ENCODE results near the gene CYP4V2. TPM values are rescaled to one million over a fixed set of nuclear protein-coding genes. Genes with fewer than 3 reads are reported as not detected.

CYP4V2 gene
- total RNA-seq, 1 donor from 2014 or later = 4.5 TPM

- peaks cover 28% of the 10 kb centered on the region for H3K27me3 Mint-ChIP-seq (ENCODE audit: low read depth)
- no peak overlapping the region for H3K4me3 Mint-ChIP-seq
- H3K27ac Mint-ChIP-seq = no peak overlapping the region
- no peaks in the 10 kb centered on the region for H3K36me3 Mint-ChIP-seq
- no peaks in the 10 kb centered on the region for H3K9me3 Mint-ChIP-seq
- no peak for DNase-seq (ENCODE audit: low spot score in 2 of 2, unreplicated experiment in 2 of 2)
- H3K4me1 Mint-ChIP-seq = peaks cover 4% of the 10 kb centered on the region
- TF ChIP-seq CTCF (IDR thresholded peaks at IDR 0.05; ENCODE audit: unreplicated experiment) = no peak
These were observed 63.8 kb downstream of the CYP4V2 start for GRCh38 chr4:186255122-186255521.

- no peak for DNase-seq (ENCODE audit: low spot score in 2 of 2, unreplicated experiment in 2 of 2)
- no peak for TF ChIP-seq CTCF (IDR thresholded peaks at IDR 0.05; ENCODE audit: unreplicated experiment)
- Mint-ChIP-seq H3K27ac (no peak overlapping the region), H3K36me3 (no peaks in the 10 kb centered on the region), H3K4me1 (peaks cover 8% of the 10 kb centered on the region), H3K27me3 (ENCODE audit: low read depth) (peaks cover 9% of the 10 kb centered on the region), H3K9me3 (no peaks in the 10 kb centered on the region), H3K4me3 (no peak overlapping the region)
These were observed 66.9 kb downstream of the CYP4V2 start for GRCh38 chr4:186258216-186258811.

GRCh38 chr4:186260117-186260503 is 68.7 kb downstream of the CYP4V2 start:
- no peak for TF ChIP-seq CTCF (IDR thresholded peaks at IDR 0.05; ENCODE audit: unreplicated experiment)
- DNase-seq (ENCODE audit: low spot score in 2 of 2, unreplicated experiment in 2 of 2) = no peak
- Mint-ChIP-seq H3K9me3 (no peaks in the 10 kb centered on the region), H3K36me3 (no peaks in the 10 kb centered on the region), H3K27ac (no peak overlapping the region), H3K4me1 (peaks cover 10% of the 10 kb centered on the region), H3K27me3 (ENCODE audit: low read depth) (no peaks in the 10 kb centered on the region), H3K4me3 (no peak overlapping the region)

Other genes starting within 250 kb of the CYP4V2 start
- gene TLR3, start 122.4 kb upstream of the CYP4V2 start, total RNA-seq = 9.1 to 9.3 TPM (median 9.2 TPM) in 3 replicates
- gene FAM149A, start 86.9 kb upstream of the CYP4V2 start, total RNA-seq = 12.2 to 16.1 TPM (median 13.6 TPM) in 3 replicates
- gene KLKB1, start 35.9 kb downstream of the CYP4V2 start, total RNA-seq = not detected in 3 replicates
- 0.11 TPM in 1 of 3 replicates, not detected in the others for gene F11, start 74.6 kb downstream of the CYP4V2 start, total RNA-seq

All from mesothelial cell of epicardium (in vitro differentiated cells).